GM12878 (cell line): ENCODE measurements around the gene P2RX1. TPM values are rescaled to one million over a fixed set of nuclear protein-coding genes. Genes with fewer than 3 reads are reported as not detected.

Source experiments
- BHLHE40 ChIP-seq, 2 experiments: fragments of 450-650 bp in 1 of 2; IDR thresholded peaks; 2 replicates each; pipeline ENCODE4 v1.6.1; 2011 to 2017; ENCODE audit warnings: low read depth in 2 of 2, borderline replicate concordance in 1 of 2, improper control_type of control experiment in 1 of 2, low read length in 1 of 2, mild to moderate bottlenecking in 1 of 2
- EP300 ChIP-seq, 2 experiments: fragments of 150-350 bp in 1 of 2; IDR thresholded peaks; 2 replicates each; pipeline ENCODE4 v1.6.1; 2011 to 2012; ENCODE audit warnings: low read depth in 2 of 2, low read length in 2 of 2, borderline replicate concordance in 1 of 2, improper control_type of control experiment in 1 of 2, inconsistent platforms in 1 of 2; ENCODE audit not compliant: control insufficient read depth in 1 of 2
- GATAD2B ChIP-seq: fragments of 450-650 bp; conservative IDR thresholded peaks from 2 replicates; pipeline ENCODE4 v1.6.1; 2017; ENCODE audit warnings: low read depth, mild to moderate bottlenecking, moderate library complexity
- HDAC2 ChIP-seq: fragments of 200-600 bp; sonication (generic); IDR thresholded peaks from 2 replicates; pipeline ENCODE4 v1.6.1; 2017
- HDAC6 ChIP-seq: fragments of 200-600 bp; sonication (generic); IDR thresholded peaks from one replicate; pipeline ENCODE4 v1.8.0; 2017; ENCODE audit warnings: antibody characterized with exemption; ENCODE audit not compliant: unreplicated experiment
- JUND ChIP-seq: IDR thresholded peaks from 2 replicates; pipeline ENCODE4 v1.6.1; 2012; ENCODE audit warnings: low read depth, mild to moderate bottlenecking, low read length, improper control_type of control experiment, moderate library complexity
- MEF2A ChIP-seq: IDR thresholded peaks from 2 replicates; pipeline ENCODE4 v1.6.1; 2011; ENCODE audit warnings: low read depth, mild to moderate bottlenecking, low read length, moderate library complexity; ENCODE audit not compliant: insufficient read depth
- MTA2 ChIP-seq: fragments of 450-650 bp; IDR thresholded peaks from 2 replicates; pipeline ENCODE4 v1.6.1; 2016; ENCODE audit warnings: low read depth, mild to moderate bottlenecking, moderate library complexity
- MXI1 ChIP-seq: fragments of 150-350 bp; IDR thresholded peaks from 2 replicates; pipeline ENCODE4 v1.6.1; 2011; ENCODE audit warnings: low read depth, mild to moderate bottlenecking, inconsistent platforms, low read length, improper control_type of control experiment
- NBN ChIP-seq: fragments of 450-650 bp; IDR thresholded peaks from 2 replicates; pipeline ENCODE4 v1.6.1; 2016
- POLR2A ChIP-seq: IDR thresholded peaks from 2 replicates; pipeline ENCODE4 v1.6.1; 2011; ENCODE audit warnings: low read depth, mild to moderate bottlenecking, low read length
- POLR2AphosphoS5 ChIP-seq: IDR thresholded peaks from 2 replicates; pipeline ENCODE4 v1.6.1; 2011; ENCODE audit warnings: mild to moderate bottlenecking, low read length, inconsistent platforms
- RAD51 ChIP-seq: fragments of 450-650 bp; IDR thresholded peaks from 2 replicates; pipeline ENCODE4 v1.6.1; 2016; ENCODE audit warnings: moderate library complexity, mild to moderate bottlenecking, inconsistent platforms
- RELB ChIP-seq: fragments of 450-650 bp; IDR thresholded peaks from 2 replicates; pipeline ENCODE4 v1.6.1; 2017; ENCODE audit warnings: low read depth, mild to moderate bottlenecking, moderate library complexity
- SIN3A ChIP-seq: IDR thresholded peaks from 2 replicates; pipeline ENCODE4 v1.6.1; 2012; ENCODE audit warnings: low read depth, low read length, improper control_type of control experiment
- SMAD1 ChIP-seq: fragments of 450-650 bp; IDR thresholded peaks from 2 replicates; pipeline ENCODE4 v1.6.1; 2018; ENCODE audit warnings: mild to moderate bottlenecking, low read depth; ENCODE audit not compliant: partially characterized antibody
- SMAD5 ChIP-seq: IDR thresholded peaks from 2 replicates; pipeline ENCODE4 v1.6.1; 2016; ENCODE audit warnings: antibody characterized with exemption, low read depth
- TCF12 ChIP-seq: IDR thresholded peaks from 2 replicates; pipeline ENCODE4 v1.6.1; 2011; ENCODE audit warnings: low read depth, mild to moderate bottlenecking, low read length
- ZNF622 ChIP-seq: fragments of 450-650 bp; IDR thresholded peaks from 2 replicates; pipeline ENCODE4 v1.6.1; 2017; ENCODE audit warnings: mild to moderate bottlenecking, inconsistent platforms
- polyA plus RNA-seq, 11 experiments: library from polyadenylated mRNA; depleted of rRNA in 4 of 11; unstranded in 6 of 11; stranded (reverse) in 5 of 11; fragments of >200 nt; fragmentation: Nextera tagmentation in 4 of 11; fragmentation: Illumina TruSeq in 1 of 11; extraction: Ambion mirVana in 4 of 11; extraction: Trizol in 1 of 11; gene quantifications; 1 replicate in 1 of 11; 2 replicates in 10 of 11; pipeline versions ENCODE4 v1.2.1 to v1.2.3, GENCODE V29; 2011 to 2016; ENCODE audit warnings: inconsistent platforms in 2 of 11, missing spikeins in 2 of 11, low read depth in 1 of 11
- total RNA-seq, 4 experiments: library from RNA; depleted of rRNA in 3 of 4; stranded (reverse); fragments of >200 nt in 3 of 4; fragmentation: Illumina TruSeq in 1 of 4; extraction: Trizol in 1 of 4; gene quantifications; 2 replicates each; pipeline versions ENCODE4 v1.2.1 to v1.2.3, GENCODE V29; 2013 to 2021
- TF ChIP-seq, protein P1 (sequence below): IDR thresholded peaks from 2 replicates; pipeline ENCODE4 v1.6.1; 2012; ENCODE audit warnings: improper control_type of control experiment, low read depth, low read length; ENCODE audit not compliant: insufficient replicate concordance
- TF ChIP-seq, protein P2 (sequence below): IDR thresholded peaks from 2 replicates; pipeline ENCODE4 v1.6.1; 2011; ENCODE audit warnings: low read depth, mild to moderate bottlenecking, low read length, moderate library complexity, borderline replicate concordance; ENCODE audit errors: extremely low read depth
- TF ChIP-seq, protein P3 (sequence below): IDR thresholded peaks from 2 replicates; pipeline ENCODE4 v1.6.1; 2011; ENCODE audit warnings: low read depth, low read length, improper control_type of control experiment, borderline replicate concordance

The P2RX1 gene
- total and polyA plus RNA-seq, 10 of the 15 experiments (the other 5 are each of a cell fraction or from before 2014, with no cell fraction given) = 0.12 to 6.2 (median 3.4) TPM

- TF ChIP-seq, protein P1, sequence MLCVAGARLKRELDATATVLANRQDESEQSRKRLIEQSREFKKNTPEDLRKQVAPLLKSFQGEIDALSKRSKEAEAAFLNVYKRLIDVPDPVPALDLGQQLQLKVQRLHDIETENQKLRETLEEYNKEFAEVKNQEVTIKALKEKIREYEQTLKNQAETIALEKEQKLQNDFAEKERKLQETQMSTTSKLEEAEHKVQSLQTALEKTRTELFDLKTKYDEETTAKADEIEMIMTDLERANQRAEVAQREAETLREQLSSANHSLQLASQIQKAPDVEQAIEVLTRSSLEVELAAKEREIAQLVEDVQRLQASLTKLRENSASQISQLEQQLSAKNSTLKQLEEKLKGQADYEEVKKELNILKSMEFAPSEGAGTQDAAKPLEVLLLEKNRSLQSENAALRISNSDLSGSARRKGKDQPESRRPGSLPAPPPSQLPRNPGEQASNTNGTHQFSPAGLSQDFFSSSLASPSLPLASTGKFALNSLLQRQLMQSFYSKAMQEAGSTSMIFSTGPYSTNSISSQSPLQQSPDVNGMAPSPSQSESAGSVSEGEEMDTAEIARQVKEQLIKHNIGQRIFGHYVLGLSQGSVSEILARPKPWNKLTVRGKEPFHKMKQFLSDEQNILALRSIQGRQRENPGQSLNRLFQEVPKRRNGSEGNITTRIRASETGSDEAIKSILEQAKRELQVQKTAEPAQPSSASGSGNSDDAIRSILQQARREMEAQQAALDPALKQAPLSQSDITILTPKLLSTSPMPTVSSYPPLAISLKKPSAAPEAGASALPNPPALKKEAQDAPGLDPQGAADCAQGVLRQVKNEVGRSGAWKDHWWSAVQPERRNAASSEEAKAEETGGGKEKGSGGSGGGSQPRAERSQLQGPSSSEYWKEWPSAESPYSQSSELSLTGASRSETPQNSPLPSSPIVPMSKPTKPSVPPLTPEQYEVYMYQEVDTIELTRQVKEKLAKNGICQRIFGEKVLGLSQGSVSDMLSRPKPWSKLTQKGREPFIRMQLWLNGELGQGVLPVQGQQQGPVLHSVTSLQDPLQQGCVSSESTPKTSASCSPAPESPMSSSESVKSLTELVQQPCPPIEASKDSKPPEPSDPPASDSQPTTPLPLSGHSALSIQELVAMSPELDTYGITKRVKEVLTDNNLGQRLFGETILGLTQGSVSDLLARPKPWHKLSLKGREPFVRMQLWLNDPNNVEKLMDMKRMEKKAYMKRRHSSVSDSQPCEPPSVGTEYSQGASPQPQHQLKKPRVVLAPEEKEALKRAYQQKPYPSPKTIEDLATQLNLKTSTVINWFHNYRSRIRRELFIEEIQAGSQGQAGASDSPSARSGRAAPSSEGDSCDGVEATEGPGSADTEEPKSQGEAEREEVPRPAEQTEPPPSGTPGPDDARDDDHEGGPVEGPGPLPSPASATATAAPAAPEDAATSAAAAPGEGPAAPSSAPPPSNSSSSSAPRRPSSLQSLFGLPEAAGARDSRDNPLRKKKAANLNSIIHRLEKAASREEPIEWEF = peak; percentile 30
- TF ChIP-seq RELB = peak; percentile 79; the same call in 1 of the 2 replicates
- TF ChIP-seq POLR2A = peak; percentile 39; the same call in 1 of the 2 replicates
- TF ChIP-seq SMAD1 = peak; percentile 34
- TF ChIP-seq NBN = peak; percentile 99
- no peak for TF ChIP-seq SMAD5
- TF ChIP-seq BHLHE40 (IDR thresholded peaks at IDR 0.05; ENCODE audit: borderline replicate concordance in 1 of 2, low read depth in 2 of 2, low read length in 1 of 2) = peak; percentile 93 to 97
- TF ChIP-seq POLR2AphosphoS5 = no peak
- 0 out of 2 replicates have a peak, but pooled peaks have one; percentile 42 for TF ChIP-seq JUND
- peak; percentile 94 for TF ChIP-seq TCF12
- peak; percentile 70 for TF ChIP-seq MXI1
- peak; percentile 80 for TF ChIP-seq MTA2
- no peak for TF ChIP-seq ZNF622
- TF ChIP-seq, protein P2, sequence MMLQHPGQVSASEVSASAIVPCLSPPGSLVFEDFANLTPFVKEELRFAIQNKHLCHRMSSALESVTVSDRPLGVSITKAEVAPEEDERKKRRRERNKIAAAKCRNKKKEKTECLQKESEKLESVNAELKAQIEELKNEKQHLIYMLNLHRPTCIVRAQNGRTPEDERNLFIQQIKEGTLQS = no peak
- 0 out of 2 replicates have a peak, but pooled peaks have one; percentile 45 for TF ChIP-seq GATAD2B
- peak; percentile 82 to 91 for TF ChIP-seq EP300 (IDR thresholded peaks at IDR 0.05; ENCODE audit: borderline replicate concordance in 1 of 2, control insufficient read depth in 1 of 2, low read depth in 2 of 2, low read length in 2 of 2)
- TF ChIP-seq, protein P3, sequence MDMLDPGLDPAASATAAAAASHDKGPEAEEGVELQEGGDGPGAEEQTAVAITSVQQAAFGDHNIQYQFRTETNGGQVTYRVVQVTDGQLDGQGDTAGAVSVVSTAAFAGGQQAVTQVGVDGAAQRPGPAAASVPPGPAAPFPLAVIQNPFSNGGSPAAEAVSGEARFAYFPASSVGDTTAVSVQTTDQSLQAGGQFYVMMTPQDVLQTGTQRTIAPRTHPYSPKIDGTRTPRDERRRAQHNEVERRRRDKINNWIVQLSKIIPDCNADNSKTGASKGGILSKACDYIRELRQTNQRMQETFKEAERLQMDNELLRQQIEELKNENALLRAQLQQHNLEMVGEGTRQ = no peak; the same call in 1 of the 2 replicates
- no peak for TF ChIP-seq HDAC2
- no peak for TF ChIP-seq RAD51
- TF ChIP-seq MEF2A = 0 out of 2 replicates have a peak, but pooled peaks have one; percentile 33
- no peak for TF ChIP-seq SIN3A
- no peak for TF ChIP-seq HDAC6
Observed at GRCh38 chr17:3911271-3912053, 4.8 kb downstream of the P2RX1 start (continued).
